ENCODE data around the gene PKIB.
A peak's percentile ranks its signal among the peaks of the same experiment; 100 is the strongest.
"Not testable (repeated sequence)": the region's sequence is repeated elsewhere in the genome, so short reads cannot be mapped to it uniquely, and the experiment has no call there.

PKIB gene, protein sequence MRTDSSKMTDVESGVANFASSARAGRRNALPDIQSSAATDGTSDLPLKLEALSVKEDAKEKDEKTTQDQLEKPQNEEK

DNA sequence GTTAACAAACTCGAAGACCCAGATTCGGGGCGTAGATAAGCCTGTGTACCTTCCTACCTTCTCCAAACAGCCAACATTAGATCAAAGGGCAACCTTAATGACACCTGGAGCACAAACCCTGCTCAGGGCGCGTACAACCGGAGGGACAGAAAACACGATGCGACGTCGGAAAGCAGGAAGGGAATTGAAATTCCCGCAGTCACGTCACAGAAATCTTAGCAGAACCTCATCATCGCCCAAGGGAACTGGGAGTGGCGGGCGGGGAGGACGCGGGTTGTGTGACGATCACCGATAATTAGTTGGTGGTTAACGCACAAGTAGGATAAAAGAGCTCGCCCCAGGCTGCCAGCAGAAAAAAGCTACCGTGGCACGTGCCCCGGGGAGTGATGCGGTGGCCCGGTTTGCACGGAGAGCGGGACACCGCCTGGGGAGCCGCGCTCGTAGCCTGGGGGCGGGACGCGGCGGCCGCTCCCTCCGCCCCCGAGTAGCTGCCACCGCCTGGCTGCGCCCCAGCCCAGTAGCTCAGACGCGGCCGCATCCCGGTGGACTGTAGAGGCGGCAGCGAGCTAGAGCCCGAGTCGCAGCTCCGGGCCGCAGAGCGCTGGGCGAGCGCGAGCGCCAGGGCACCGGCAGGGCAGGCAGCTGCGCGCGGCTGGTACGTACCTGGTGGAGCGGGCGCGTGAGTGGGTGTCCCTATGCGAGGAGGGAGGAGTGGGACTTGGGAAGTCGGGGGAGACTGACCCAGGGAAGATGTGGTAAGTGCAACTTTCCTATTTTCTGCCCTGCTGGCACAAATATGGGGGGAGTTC is at the start of gene PKIB:
TSS of gene PKIB (plus strand) at position 525 of the 809 bp plus-strand sequence. CDS start 107,390 bp downstream, outside the sequence.
- peak; percentile 32 for DNase-seq (ENCODE audit: low read depth)
- H3K4me3 ChIP-seq (ENCODE audit: low read depth, low read length): peak within 1 kb of the TSS; percentile 67

- H3K4me3 ChIP-seq (ENCODE audit: low read depth, low read length): no peak overlapping the region
- DNase-seq (ENCODE audit: low read depth): no peak
Measured at GRCh38 chr6:122563364-122564052, 46.7 kb upstream of the PKIB start.

- no peak for DNase-seq (ENCODE audit: low read depth)
- H3K4me3 ChIP-seq (ENCODE audit: low read depth, low read length): no peak overlapping the region
Measured at GRCh38 chr6:122564230-122564629, 46.0 kb upstream of the PKIB start.

GRCh38 chr6:122565708-122566107 is 44.5 kb upstream of the PKIB start:
- H3K4me3 ChIP-seq (ENCODE audit: low read depth, low read length): no peak overlapping the region
- DNase-seq (ENCODE audit: low read depth): no peak

DNA sequence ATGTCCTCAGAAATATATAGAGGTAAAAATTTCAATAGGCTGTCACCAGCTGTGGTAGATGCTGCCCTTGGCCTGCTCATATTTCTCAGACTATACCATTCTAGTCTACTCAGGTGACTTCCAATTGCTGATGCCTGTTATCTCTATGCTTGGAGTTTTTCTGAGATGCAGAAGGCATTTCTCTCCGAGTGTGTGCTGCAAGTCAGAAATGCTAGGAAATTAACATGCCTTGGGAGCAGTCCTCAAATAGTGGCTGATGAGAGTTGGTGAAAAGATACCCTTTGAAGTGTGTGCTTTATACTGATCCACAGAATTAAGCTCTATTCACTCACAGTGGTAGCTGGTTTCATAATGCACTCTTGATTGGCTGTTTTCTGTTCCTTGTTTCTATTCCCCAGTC is 43.2 kb upstream of the PKIB start:
- DNase-seq (ENCODE audit: low read depth): no peak
- H3K4me3 ChIP-seq (ENCODE audit: low read depth, low read length): no peak overlapping the region

DNA sequence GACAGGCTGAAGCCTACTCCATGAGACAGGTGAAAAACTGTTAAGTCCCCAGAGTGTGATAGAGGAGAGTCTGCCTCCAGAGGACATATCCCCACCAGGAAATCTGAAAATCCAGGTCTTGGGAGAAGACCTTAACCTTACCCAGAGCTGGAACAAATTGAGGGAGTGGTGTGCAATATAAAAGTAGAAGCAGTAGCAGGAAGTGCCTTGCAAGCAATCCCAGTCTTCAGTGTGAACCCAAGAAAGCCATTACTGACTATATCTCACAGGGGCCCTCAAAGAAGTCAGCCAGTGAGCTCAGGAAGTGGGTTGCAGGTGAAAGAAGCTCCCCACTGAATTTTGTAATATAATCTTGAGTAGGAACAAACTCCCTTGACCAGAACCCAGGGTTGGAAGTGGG is 41.9 kb upstream of the PKIB start:
- no peak for DNase-seq (ENCODE audit: low read depth)
- no peak overlapping the region for H3K4me3 ChIP-seq (ENCODE audit: low read depth, low read length)

GRCh38 chr6:122568797-122569221 is 41.4 kb upstream of the PKIB start:
- no peak for DNase-seq (ENCODE audit: low read depth)
- no peak overlapping the region for H3K4me3 ChIP-seq (ENCODE audit: low read depth, low read length)

DNA sequence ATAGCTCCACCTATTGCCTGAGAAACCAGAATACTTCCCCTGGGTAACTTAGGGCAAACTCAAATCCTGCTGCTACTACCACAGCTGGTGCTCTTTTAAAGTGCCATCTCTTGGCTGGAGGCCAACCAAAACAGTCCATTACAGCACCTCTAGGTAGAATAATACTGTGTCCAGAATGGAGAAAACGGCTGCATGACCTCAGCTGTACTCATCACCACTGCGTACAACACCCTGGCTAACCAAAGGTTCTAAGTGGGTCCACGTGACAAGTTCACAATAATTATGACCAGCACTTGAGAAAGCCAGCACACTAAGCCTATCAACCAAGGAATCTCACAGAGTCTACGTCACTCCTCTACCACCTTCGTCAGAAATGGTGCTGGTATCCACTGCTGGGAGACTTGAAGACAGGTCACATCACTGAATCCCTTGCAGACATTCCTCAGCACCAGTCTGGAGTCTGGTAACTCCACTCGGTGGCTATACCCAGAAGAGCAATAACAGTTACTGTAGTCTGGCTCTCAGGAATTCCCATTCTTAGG is 40.9 kb upstream of the PKIB start:
- H3K4me3 ChIP-seq (ENCODE audit: low read depth, low read length): no peak overlapping the region
- no peak for DNase-seq (ENCODE audit: low read depth)

GRCh38 chr6:122571888-122572287 is 38.3 kb upstream of the PKIB start:
- H3K4me3 ChIP-seq (ENCODE audit: low read depth, low read length): no peak overlapping the region
- no peak for DNase-seq (ENCODE audit: low read depth)

DNA sequence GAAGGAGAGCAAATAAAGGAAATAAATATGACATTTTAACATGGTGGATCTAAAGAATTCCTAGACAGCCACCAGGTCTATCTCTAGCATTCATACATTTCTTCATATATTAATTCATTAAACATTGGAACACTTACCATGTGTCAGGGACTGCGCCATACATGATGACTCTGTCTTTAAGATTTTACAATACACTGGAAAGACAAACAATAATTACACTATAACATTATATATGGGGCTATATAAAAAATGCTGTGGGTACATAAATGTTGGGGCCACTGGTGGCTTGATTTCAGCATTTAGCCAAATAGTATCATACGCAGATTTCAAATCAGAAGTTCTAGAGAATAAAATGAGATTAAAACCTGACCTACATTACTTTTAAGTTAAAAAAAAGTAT is 33.3 kb upstream of the PKIB start:
- no peak overlapping the region for H3K4me3 ChIP-seq (ENCODE audit: low read depth, low read length)
- DNase-seq (ENCODE audit: low read depth): no peak

DNA sequence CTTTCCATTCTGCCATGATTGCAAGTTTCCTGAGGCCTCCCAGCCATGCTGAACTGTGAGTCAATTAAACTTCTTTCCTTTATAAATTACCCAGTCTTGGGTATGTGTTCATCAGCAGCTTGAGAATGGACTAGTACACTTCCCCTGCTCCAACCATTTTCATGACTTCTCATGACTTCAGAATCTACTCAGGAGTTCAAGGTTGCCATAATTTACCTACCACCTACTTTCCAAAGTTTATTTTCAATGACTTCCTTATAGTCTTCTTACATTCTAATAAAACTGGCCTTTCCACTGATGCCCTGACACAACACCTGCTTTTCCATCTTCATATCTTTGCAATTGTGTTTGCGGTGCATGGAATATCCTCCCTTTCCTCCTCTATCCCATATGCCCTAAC is 31.2 kb upstream of the PKIB start:
- no peak overlapping the region for H3K4me3 ChIP-seq (ENCODE audit: low read depth, low read length)
- DNase-seq (ENCODE audit: low read depth): no peak

DNA sequence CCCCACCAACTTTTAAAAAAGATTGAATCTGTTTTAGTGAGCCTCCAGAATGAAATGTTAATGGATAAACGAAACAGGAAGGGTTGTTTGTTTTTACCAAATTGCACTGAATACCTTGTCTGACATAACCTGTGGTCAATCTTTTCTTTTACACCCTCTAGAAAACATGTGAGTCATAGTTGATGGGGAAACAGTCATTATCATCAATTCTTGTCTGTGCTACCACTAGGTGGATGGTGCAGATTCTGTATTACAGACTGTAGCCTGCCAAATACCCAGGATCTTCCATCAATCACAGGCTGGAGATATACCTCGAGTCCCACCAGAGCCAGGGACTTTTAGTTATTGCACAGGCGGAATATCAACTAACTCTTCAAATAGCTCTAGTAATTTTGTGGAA is 29.5 kb upstream of the PKIB start:
- DNase-seq (ENCODE audit: low read depth): no peak
- H3K4me3 ChIP-seq (ENCODE audit: low read depth, low read length): no peak overlapping the region

DNA sequence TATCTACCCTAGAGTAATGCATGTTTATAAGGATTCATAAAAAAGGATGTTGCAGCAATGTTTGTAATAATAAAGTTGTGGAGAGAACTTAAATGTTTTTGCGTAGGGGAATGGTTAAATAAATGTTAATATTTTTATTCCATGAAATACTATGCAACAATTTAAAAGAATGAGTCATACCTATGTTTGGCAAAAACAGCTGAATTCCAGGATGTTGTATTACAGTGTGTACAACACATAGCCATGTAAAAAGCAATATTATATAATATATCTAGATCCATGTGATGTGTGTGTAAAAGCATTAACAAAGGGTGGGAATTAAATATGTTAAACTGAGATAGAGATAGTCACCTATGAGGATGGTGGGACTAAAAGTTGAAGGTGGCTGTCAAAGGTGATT is 21.1 kb upstream of the PKIB start:
- DNase-seq (ENCODE audit: low read depth): no peak
- no peak overlapping the region for H3K4me3 ChIP-seq (ENCODE audit: low read depth, low read length)

DNA sequence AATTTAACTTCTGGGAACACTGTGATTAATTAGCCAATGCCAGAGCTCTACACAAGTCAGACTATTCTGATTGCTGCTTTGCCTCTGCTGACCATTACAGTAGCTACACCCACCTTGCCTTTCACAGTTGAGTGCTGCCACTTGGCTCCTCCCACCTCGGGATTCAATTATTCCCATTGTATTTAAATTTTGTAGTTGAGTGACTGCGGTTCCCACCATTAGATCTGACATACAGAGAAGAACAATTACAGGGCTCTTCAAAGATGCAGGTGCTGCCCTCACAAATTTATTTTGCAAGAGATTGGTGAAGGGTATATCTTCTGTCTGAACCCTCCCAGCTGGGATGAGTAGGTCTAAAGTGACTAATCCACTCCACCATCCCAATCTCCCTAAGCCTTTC is 11.9 kb upstream of the PKIB start:
- not testable (repeated sequence) for H3K4me3 ChIP-seq (ENCODE audit: low read depth, low read length); DNase-seq (ENCODE audit: low read depth)

DNA sequence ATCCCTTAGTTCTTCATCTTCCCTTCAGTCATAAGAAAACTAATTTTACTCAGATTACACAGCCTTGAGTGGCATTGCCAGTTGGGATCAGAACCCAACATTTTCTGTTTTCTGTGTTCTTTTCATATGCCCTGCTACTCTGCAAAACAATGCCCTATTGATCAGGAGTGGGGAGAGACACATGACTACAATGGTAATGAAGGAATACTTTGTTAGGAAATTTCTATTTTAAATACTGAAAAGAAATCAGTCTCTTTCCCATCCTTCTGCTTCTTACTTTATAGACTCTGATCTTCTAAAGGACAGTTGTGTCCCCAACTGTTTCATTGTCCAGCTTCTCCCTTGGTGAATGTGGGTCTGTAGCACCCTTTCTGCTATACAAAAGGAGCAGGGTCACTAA is 5.5 kb upstream of the PKIB start:
- H3K4me3 ChIP-seq (ENCODE audit: low read depth, low read length): no peak overlapping the region
- DNase-seq (ENCODE audit: low read depth): no peak

DNA sequence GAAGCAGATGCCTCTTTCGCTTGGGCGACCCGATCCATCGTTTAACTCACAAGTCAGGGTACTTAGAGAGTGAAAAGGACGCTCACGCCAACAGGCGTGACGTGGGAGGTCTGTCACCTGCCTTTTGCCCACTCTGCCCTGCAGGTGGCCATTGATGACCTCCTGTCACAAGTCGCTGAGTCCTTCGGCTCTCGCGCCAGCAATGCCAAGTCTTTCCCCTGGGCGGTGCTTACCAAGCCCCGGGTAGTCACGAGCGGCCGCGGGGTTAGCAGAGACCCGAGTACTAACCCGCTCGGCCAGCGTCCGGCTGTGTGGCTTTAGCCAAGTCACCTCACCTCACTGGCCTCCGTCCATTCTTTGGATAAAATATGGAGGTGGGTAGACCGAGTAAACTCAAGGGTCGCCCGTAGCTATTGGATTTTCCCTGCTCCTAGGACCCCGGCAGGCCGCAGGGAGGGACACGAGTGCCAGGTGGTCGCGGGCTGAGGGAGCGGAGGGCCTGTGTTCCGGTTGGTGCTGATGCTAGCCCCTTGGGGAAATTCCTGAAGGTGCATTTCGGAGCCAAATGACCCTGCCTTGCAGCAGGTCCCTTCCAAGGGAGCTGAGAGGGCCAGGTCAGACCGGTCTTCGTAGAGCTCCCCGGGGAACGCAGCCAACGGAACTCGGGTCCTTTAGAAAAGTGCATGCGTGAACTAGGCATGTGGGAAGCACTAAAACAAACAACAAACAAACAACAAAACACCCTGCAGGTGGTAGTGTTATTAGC is 668 bp downstream of the PKIB start:
- DNase-seq (ENCODE audit: low read depth): no peak
- peak overlapping the region; percentile 67 for H3K4me3 ChIP-seq (ENCODE audit: low read depth, low read length)

DNA sequence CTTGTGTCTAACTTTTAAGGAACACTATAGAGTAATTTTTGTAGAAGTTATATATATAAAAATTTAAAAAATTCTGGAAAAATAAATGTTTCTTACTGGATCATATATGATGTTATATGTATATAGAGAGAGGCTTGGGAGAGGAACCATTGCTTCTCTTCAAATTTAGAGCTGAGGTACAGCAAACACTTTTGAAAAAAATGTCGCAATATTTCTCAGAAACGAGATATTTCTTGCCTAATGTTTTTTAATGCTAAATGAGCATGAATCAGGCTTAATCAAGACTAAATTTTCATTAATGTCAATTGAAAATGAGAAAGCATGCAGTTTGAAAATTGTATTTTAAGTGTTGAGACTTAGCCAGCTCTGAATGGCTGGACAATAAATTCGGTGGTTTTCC is 2.6 kb downstream of the PKIB start:
- H3K4me3 ChIP-seq (ENCODE audit: low read depth, low read length): no peak overlapping the region
- no peak for DNase-seq (ENCODE audit: low read depth)

DNA sequence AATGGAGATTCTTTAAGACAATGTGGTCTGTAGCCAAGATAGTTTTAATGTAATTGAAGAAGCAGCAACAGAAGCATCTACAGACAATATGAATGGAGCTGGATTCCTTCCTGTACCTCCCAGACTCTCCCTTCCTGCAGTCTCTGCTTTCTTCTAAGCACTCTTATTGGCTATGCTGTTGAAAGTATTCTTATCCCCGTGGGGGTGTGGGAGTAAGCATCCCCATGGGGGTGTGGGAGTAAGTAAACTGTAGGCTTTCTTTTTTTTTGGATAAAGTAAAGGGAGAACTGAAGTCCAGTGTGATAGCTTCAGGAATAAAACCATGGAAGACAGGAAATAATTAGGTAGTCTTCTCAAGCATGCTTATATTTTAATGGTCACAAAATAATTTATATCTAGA is 4.1 kb downstream of the PKIB start:
- H3K4me3 ChIP-seq (ENCODE audit: low read depth, low read length): no peak overlapping the region
- DNase-seq (ENCODE audit: low read depth): no peak

DNA sequence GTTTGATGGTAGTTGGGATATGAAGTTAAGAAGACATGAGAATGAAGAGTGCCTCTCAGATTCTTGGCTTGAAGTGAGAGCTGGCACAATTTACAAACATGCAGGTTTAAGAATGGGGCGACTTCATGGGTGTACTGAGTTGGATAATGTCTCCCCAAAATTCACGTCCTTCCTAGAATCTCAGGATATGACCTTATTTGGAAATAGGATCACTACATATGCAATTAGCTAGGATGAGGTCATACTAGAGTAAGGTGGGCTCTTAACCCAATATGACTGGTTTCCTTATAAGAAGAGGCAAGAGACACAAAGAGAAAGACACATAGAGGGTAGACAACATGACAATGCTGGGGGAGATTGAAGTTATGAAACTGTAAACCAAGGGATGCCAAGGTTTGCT is 5.2 kb downstream of the PKIB start:
- DNase-seq (ENCODE audit: low read depth): no peak
- no peak overlapping the region for H3K4me3 ChIP-seq (ENCODE audit: low read depth, low read length)

DNA sequence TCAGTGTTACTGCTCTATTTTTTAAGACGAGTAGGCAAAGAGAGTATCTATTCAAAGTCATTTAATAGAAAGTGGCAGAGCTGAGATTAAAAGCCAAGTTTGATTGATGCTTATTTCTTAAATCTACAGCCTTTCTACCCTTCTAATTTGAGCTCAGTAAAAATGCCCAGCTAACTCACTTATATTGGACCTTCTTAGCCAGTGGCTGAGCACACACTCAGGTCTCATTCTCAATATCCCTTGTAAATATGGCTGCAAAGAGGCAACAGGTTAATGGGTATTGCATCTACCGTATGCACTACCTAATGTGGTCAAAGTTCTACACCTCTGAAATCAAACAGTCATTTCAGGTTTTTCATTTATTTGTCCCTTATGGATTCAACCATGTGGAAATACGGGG is 6.7 kb downstream of the PKIB start:
- no peak for DNase-seq (ENCODE audit: low read depth)
- H3K4me3 ChIP-seq (ENCODE audit: low read depth, low read length): no peak overlapping the region

All from skeletal muscle cell (primary cell).